ENCODE results near the gene DAO. TPM values are rescaled to one million over a fixed set of nuclear protein-coding genes. Genes with fewer than 3 reads are reported as not detected.

DAO gene
- total and polyA plus RNA-seq, 2 of the 4 experiments (the other 2 are of a cell fraction): not detected

GRCh38 chr12:108859923-108860291 is 20.0 kb upstream of the DAO start:
- no peak overlapping the region for H3K4me3 ChIP-seq (ENCODE audit: insufficient read depth, low read depth, low read length)
- CTCF ChIA-PET: interaction anchor here (1.3 kb wide), 1 partner anchor 56 kb away, joined by 3 read pairs; no protein-coding TSS in a partner anchor

More at GRCh38 chr12:108859923-108860291, 20.0 kb upstream of the DAO start:
- H4K91ac ChIP-seq (ENCODE audit: insufficient read depth, low read depth, low read length): no peak overlapping the region
- no peak overlapping the region for H2AFZ ChIP-seq (replicated peaks; ENCODE audit: low read length, poor library complexity)
- no peak overlapping the region for H3K27ac ChIP-seq (ENCODE audit: insufficient read depth, low read length)
- H2BK15ac ChIP-seq (ENCODE audit: low read depth, low read length): no peak overlapping the region
- in situ Hi-C loops (cut with MboI; ENCODE audit: low sequenced_read_pairs) (loop anchor here (10.0 kb wide), 1 partner anchor 135 kb away; no protein-coding TSS in a partner anchor), dilution Hi-C loops (cut with HindIII; ENCODE audit: low sequenced_read_pairs, unreplicated experiment) (no loop called here), intact Hi-C loops (cut with micrococcal nuclease) (loop anchor here (2.0 to 10.0 kb wide), 2 partner anchors 91 to 235 kb away; partner anchors contain the start of genes ALKBH2 and UNG)
- no peak overlapping the region for H3K56ac ChIP-seq (ENCODE audit: extremely low read depth, insufficient read depth, low read length)
- no peak overlapping the region for H2BK5ac ChIP-seq (ENCODE audit: low read depth, low read length, poor library complexity, severe bottlenecking)
- WGBS, 2 experiments (ENCODE audit: extremely low coverage in 2 of 2, insufficient read length in 1 of 2): no CpG with 5 or more reads among the region's 1 CpG
- H3K9ac ChIP-seq (ENCODE audit: low read depth, low read length): no peak overlapping the region
- no peaks in the 10 kb centered on the region; the same call in 1 of the 2 replicates for H3K9me1 ChIP-seq (ENCODE audit: insufficient read depth, low read length)
- H3K79me1 ChIP-seq (ENCODE audit: low read depth in 1 of 2, low read length in 2 of 2): peaks cover 9 to 16% of the 10 kb centered on the region in 2 experiments; a peak in 3 of 4 replicates
- H3K18ac ChIP-seq (ENCODE audit: low read depth, low read length): no peak overlapping the region
- H4K5ac ChIP-seq (ENCODE audit: low read depth, low read length): no peak overlapping the region
- no peak overlapping the region for H2BK20ac ChIP-seq (ENCODE audit: low read depth, low read length)
- no peaks in the 10 kb centered on the region for H3K36me3 ChIP-seq (ENCODE audit: control insufficient read depth, insufficient read depth, low read length)
- no peak overlapping the region for H2BK120ac ChIP-seq (ENCODE audit: low read depth, low read length)
- H3K4ac ChIP-seq (ENCODE audit: low read depth, low read length): no peak overlapping the region
- POLR2A ChIA-PET (ENCODE audit: unreplicated experiment): interaction anchor here (0.6 kb wide), 1 partner anchor 145 kb away, joined by 3 read pairs; no protein-coding TSS in a partner anchor
- H2AK9ac ChIP-seq (replicated peaks; ENCODE audit: low read depth, low read length, poor library complexity): no peak overlapping the region
- H3K23ac ChIP-seq (ENCODE audit: low read depth, low read length): no peak overlapping the region
- no peaks in the 10 kb centered on the region for H3K27me3 ChIP-seq (ENCODE audit: control insufficient read depth, insufficient read depth, low read length)
- H2AK5ac ChIP-seq (ENCODE audit: low read depth, low read length): no peak overlapping the region
- no peak overlapping the region for H3K4me2 ChIP-seq (ENCODE audit: low read depth, low read length)
- no peak for ATAC-seq (ENCODE audit: low read depth)
- H4K20me1 ChIP-seq (ENCODE audit: insufficient read depth, low read length): peaks cover 19% of the 10 kb centered on the region
- peaks cover 13% of the 10 kb centered on the region for H3K4me1 ChIP-seq (ENCODE audit: control insufficient read depth, insufficient read depth, low read length)
- no TSS peak for BruUV-seq (replicated peaks)
- DNase-seq: no peak
- H3K14ac ChIP-seq (replicated peaks; ENCODE audit: low read depth, low read length): no peak overlapping the region
- H3K9me3 ChIP-seq (ENCODE audit: control insufficient read depth, insufficient read depth, low read length): peaks cover 6% of the 10 kb centered on the region; the same call in 1 of the 2 replicates
- no peak overlapping the region for H4K8ac ChIP-seq (ENCODE audit: low read depth in 2 of 2, low read length in 2 of 2)
- TF ChIP-seq RFX5 (IDR thresholded peaks at IDR 0.05; ENCODE audit: low read depth, low read length): no peak
- TF ChIP-seq MXI1 (IDR thresholded peaks at IDR 0.05; ENCODE audit: borderline replicate concordance, low read depth, low read length): no peak
- TF ChIP-seq CTCF (conservative IDR thresholded peaks at IDR 0.05; ENCODE audit: low read depth, low read length): no peak

All from IMR-90 (cell line).